GM12873 (cell line): ENCODE data around the gene CDC7.
A peak's percentile ranks its signal among the peaks of the same experiment; 100 is the strongest.

Experiments used
- CTCF ChIP-seq: IDR thresholded peaks from 2 replicates; pipeline ENCODE4 v1.5.1; 2012; ENCODE audit warnings: low read depth, mild to moderate bottlenecking, moderate library complexity, low read length, control low read depth; ENCODE audit not compliant: insufficient read depth; ENCODE audit errors: missing control alignments

The CDC7 gene

GRCh38 chr1:91527781-91528180 lies 27.1 kb downstream of the CDC7 start:
- no peak for TF ChIP-seq CTCF

GRCh38 chr1:91529856-91530255 lies 29.2 kb downstream of the CDC7 start:
- TF ChIP-seq CTCF, result peak; percentile 13

- TF ChIP-seq CTCF, result no peak
Measured at GRCh38 chr1:91533361-91534024, 32.8 kb downstream of the CDC7 start.

- no peak for TF ChIP-seq CTCF
Measured at GRCh38 chr1:91535441-91535840, 34.8 kb downstream of the CDC7 start.

- no peak for TF ChIP-seq CTCF
Measured at GRCh38 chr1:91537281-91537986, 36.8 kb downstream of the CDC7 start.

GRCh38 chr1:91537987-91538304 lies 37.3 kb downstream of the CDC7 start:
- TF ChIP-seq CTCF, result no peak

- TF ChIP-seq CTCF, result no peak
Measured at GRCh38 chr1:91540910-91541309, 40.3 kb downstream of the CDC7 start.
